GM19452 (cell line): ENCODE measurements around the gene AGK.
"Not testable (repeated sequence)": the region's sequence is repeated elsewhere in the genome, so short reads cannot be mapped to it uniquely, and the experiment has no call there.

Experiments
- ATAC-seq: cut with Tn5 transposase; IDR thresholded peaks from one replicate; pipeline ENCODE4 v1.9.1; 2021; ENCODE audit not compliant: unreplicated experiment

Gene AGK

DNA sequence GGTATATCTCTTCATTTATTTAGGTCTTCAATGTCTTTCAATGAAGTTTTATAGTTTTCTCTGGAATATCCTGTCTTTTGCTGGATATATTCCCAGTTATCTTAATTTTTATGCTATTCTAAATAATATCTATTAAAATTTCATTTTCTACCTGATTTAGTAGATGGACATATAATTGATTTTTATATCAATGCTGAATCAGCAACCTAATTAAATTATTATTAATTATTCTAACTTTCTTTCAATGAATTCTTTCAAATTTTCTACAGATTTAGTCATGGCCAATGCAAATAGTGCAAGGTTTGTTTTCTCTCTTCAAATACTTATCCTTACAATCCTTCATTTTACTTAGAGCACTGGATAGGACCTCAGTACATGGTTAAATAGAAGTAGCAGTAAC lies 94.0 kb downstream of the AGK start:
- ATAC-seq = no peak

DNA sequence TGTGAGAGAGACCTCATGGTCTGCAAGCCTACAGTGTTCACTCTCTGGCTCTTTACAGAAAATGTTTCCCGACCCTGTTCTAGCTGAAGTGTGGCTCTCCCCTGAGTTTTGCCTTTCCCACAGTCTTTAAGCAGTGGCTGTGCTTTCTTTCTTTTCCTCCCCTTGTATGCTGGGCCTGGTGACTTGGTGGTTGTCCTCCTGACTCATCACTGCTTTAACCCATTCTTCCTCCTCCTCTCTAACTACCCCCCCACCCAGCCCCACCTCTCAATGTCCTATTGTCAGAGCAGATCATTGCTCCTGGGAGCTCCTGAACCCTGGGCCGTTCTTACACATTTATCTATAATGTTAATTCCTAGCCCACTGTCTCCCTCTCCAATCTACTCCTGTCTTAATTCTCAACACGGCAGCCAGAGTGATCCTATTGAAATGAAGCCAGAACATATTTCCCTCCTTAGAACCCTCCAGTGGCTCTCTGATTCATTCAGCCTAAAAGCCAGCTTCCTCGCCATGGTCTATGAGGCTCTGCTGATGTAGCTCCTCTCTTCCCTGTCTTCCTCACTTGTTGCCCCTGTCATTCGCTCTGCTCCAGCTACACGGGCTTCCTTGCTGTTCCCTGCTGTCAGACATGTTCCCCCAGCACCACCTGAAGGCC lies 95.7 kb downstream of the AGK start:
- no peak for ATAC-seq

- not testable (repeated sequence) for ATAC-seq
These were observed 96.5 kb downstream of the AGK start for GRCh38 chr7:141647701-141648100.

GRCh38 chr7:141648276-141649114 lies 97.3 kb downstream of the AGK start:
- ATAC-seq = no peak

DNA sequence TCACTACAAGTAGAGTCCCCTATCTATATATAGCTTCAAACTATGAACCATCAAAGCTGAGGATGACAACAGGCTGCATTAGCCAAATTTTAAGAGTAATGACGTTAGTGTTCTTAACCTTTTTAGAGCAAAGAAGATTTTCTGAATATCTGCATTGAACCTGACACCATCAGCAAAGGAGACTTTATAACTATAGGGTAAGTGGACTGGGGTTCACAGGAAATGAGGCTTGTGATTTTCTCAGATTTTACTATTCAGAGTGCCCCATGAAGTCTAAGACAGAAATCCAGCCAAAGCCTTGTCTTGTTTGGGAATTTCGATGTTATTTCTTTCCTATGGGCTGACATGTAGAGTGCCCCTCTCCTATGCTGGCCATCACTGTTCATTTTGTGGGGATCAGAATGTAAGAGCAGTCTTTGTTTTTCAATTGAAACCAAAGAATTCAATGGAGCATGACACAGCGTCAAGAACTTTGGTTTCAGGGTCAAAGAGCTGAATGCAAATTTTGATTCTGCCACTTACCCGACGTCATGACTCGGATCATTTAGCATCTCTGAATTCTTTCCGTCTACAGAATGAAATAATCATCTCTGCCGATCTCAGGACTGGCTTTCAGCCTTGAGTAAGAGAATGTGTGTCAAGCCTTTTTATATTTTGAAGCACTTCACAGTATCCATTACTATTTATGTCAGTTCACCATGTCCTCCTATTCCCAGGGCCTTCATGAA lies 98.1 kb downstream of the AGK start:
- ATAC-seq = peak; percentile 80

DNA sequence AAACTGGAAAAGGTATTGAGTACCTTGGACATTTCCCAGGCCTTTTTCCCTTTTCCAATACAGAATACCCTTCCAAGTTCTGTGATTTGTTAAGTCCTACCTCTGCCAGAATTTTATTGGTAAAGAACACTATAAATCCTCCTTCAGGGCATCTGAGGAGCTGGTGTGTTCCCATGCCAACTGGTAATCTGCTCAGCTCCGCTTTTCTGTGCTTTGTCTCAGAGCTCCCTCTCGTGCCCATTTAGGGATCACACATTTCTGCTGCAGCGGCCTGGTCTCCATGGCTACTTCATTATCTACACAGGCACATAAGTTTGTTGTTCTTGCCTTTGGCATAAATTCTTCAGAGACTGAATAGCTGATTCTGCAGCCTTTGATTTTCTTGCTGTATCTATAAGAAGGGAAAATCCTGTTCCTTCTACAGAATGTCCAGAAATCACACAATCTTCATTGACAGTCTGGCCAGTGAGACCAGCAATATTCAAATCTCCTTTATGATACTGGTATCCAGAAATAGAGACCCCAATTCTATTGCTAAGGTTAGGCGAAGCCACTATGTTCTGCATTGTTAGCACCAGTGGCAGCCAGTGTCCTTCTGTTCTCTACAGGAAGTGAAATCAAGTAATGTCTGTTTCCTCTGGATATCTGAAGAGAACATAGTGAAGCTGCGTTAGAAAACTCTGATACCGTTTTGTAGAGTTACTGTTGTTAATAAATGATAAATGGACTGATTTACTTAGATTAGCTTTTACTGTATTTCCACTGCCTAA lies 98.8 kb downstream of the AGK start:
- peak; percentile 74 for ATAC-seq

DNA sequence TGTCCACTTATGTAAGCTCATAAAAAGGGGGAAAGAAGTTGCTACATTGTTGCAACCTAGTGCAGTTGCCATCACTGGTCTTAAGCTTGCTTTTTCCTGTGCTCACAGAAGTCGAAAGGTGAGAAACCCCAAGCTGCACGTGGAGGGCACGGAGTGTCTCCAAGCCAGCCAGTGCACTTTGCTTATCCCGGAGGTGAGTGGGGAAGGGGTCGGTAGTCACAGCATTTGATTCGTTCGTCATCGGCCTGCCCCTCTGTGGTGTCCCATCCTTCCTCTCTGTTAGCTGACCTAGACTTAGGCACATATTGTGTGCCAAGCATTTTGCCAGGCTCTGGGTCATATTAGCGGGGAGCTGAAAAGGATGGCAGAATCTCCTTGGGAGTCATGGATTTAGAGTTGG lies 100.2 kb downstream of the AGK start:
- no peak for ATAC-seq

- no peak for ATAC-seq
These were observed 101.5 kb downstream of the AGK start for GRCh38 chr7:141652691-141653090.

DNA sequence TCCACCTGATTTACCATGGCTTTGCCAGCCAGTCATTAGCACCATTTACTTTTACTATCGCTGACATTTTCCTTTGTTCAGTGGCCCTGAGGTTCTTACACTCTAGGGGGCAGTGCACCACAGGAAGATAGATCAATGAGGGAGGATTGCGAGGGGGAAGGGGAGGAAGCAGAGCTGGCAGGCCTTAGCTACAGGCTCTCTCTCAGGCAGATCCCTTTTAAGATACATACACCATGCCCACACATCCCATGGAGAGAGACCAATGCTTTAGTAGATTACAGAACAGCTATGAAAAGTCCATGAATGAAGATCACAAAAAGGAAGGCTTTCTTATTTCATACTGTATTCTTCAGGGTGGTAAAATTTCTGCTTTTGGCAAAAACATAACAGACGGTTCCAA lies 103.3 kb downstream of the AGK start:
- peak; percentile 78 for ATAC-seq

- ATAC-seq = no peak
These were observed 108.3 kb downstream of the AGK start for GRCh38 chr7:141659501-141659900.

- ATAC-seq = no peak
These were observed 109.0 kb downstream of the AGK start for GRCh38 chr7:141660259-141660658.

GRCh38 chr7:141663081-141663849 lies 112.1 kb downstream of the AGK start:
- ATAC-seq = no peak

DNA sequence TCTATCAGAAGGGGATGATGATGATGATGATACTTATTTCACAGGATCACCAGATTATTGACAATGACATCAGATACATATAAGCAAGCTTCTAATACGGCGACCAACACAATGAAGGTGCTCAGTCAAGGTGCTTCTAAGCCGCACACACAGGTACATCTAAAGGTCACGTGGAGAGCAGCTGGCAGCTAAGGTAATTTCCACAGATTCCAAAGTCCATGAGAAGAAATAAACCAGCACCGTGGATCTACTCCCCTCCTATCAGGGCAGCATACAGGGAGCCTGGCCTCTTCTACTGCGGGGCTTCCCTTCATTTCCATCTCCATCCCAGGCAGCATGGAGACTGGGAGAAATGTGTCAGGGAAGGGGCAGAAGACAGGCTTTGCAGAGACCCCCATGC lies 113.2 kb downstream of the AGK start:
- ATAC-seq = no peak

DNA sequence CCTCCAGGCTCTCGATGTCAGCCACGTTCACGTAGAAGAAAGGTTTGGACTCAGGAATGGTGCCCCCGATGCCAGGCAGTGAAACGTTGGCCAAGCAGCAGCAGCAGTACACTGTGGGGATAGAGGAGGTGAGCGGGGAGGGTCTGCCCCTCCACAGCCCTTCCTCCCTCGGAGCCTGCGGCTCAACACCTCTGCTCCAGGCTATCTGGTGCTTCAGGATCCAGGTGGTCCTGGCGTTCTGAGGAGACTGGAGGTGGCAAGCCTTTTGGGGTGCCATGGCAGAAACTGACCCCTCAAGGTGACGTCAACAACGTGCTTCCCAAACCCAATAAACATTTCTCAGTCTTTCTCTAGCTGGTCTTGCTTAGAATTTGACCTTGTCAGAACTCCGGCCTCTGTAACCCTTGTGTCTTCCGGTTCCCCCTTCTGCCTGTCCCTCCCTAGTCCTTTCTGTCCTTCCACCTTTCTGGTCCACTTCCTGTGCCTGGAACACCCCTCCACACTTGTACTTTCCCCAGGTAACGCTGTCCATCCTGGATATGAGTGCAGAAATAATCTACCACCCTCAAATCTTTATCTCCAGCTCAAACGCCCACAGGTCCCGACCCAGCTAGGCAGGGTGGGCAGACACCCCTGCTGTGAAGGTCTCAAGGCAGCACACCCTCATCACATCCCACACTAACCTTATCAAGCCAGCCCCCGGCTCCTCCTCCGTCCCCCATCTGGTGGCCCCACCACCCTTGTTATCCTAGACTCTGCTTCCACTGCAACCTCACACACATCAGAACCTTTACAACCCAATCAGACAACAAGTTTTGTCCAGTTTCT lies 114.2 kb downstream of the AGK start:
- no peak for ATAC-seq

DNA sequence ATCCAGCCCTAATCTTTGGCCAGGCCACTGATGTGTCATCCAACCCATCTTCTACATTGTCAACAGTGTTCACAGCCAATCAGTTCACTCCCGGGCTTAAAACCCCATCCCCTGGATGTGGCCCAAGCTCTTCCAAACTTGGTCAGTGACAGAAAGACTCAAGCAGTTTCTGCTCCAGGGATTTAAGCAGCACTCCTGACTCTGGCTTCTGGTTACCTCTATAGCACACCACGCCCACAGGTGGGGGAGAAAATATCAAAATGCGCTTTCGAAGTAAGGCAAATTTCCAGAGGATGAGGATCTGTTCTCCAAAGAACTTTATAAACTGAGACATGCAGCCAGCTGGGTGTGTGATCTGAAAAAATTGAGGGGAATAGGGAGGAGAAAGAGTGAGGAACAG lies 114.9 kb downstream of the AGK start:
- no peak for ATAC-seq

DNA sequence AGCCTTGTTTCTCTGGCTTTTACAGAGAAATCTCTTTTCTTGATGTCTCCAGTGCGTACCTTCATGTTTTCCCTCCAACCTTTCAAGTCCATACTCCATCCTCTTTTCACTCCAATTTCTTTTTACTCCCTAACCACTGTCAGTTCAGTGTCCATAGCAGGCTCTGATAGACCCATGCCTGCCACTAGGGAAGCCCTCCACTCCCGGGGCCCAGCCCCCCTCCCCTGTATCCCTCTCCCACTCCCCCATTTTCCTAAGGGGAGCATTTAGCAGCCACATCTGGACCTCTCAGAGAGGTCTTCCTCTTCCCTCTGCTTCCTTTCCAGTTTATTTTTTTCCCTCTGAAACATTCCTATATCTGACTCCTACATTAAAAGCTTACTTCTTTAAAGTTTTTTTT lies 117.6 kb downstream of the AGK start:
- no peak for ATAC-seq

DNA sequence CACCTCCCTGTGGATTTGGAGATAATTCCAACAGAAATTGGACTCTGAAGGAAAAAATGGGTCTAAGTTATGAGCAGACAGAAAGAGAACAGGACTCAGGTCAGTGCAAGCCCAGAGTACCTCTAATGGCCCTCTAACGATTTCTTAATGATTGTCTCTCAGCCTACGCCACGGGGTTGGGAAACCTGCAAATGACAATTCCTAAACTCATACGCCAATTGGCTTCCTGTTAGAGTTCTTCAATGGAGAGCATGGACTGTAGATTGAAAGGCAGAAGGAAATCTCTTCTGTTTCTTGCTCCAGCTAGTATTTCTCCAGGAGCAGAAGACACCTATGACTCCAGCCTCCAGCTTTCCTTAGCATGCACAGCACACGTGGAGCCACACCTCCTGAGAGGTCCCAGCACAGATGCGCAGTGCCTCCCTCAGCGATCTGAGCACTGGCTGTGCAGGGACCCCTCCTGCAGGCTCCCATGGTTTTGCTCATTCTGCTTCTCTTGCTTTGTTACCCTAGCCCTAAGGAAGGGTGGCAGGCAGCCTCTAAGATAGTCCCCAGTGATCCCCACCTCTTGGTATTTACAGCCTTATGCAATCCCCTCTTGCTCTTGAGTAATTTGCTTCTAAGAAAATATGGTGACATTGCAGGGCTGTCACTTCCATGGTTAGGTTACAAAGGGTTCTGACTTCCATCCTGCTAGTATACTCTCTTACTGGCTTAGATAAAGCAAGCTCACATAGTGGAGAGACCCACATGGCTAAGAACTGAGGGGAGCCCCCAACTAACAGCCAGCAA lies 120.7 kb downstream of the AGK start:
- no peak for ATAC-seq

GRCh38 chr7:141673346-141673745 lies 122.1 kb downstream of the AGK start:
- ATAC-seq = no peak

- no peak for ATAC-seq
These were observed 123.0 kb downstream of the AGK start for GRCh38 chr7:141674171-141674671.
